ENCODE data around the gene CATSPERE. TPM values are rescaled to one million over a fixed set of nuclear protein-coding genes. Genes with fewer than 3 reads are reported as not detected.

The CATSPERE gene
- total RNA-seq, 4 donors from 2014 or later, result 0.45 to 1.4 (median 0.55) TPM

DNA sequence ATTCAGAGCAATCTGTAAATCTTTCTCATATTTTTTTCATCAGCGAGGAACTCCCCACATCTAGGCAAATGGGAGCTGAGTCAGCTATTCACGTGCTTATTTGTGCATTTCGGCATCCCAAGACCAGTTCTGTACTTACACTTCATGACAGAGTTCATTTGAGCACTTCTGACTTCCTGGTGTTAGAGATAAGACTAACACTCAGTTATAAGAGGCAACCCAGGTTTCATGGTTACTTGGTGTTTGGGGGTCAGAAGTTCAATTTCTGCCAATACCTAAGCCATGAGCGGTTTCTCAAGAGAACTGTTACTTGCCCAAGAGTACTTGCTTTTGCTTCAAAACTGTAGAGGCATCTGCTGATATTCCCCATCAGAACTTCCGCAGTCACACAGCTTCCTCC, 167.7 kb downstream of the CATSPERE start:
- H3K36me3 ChIP-seq, result no peaks in the 10 kb centered on the region
- H3K4me1 ChIP-seq, result no peaks in the 10 kb centered on the region
- no peak overlapping the region for H3K27ac ChIP-seq
- H3K27me3 ChIP-seq, result no peaks in the 10 kb centered on the region
- no peaks in the 10 kb centered on the region for H3K9me3 ChIP-seq
- TF ChIP-seq, protein P1, sequence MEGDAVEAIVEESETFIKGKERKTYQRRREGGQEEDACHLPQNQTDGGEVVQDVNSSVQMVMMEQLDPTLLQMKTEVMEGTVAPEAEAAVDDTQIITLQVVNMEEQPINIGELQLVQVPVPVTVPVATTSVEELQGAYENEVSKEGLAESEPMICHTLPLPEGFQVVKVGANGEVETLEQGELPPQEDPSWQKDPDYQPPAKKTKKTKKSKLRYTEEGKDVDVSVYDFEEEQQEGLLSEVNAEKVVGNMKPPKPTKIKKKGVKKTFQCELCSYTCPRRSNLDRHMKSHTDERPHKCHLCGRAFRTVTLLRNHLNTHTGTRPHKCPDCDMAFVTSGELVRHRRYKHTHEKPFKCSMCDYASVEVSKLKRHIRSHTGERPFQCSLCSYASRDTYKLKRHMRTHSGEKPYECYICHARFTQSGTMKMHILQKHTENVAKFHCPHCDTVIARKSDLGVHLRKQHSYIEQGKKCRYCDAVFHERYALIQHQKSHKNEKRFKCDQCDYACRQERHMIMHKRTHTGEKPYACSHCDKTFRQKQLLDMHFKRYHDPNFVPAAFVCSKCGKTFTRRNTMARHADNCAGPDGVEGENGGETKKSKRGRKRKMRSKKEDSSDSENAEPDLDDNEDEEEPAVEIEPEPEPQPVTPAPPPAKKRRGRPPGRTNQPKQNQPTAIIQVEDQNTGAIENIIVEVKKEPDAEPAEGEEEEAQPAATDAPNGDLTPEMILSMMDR (IDR thresholded peaks at IDR 0.05), result no peak
- no peak for TF ChIP-seq POLR2A (IDR thresholded peaks at IDR 0.05)
- no peak for TF ChIP-seq EP300 (IDR thresholded peaks at IDR 0.05)
- TF ChIP-seq POLR2AphosphoS5 (IDR thresholded peaks at IDR 0.05), result no peak
- no peak overlapping the region for H3K4me3 ChIP-seq
- 76% methylated on average over 5 of the region's 5 CpGs for WGBS
- no peak for DNase-seq (ENCODE audit: low spot score in 2 of 2)

DNA sequence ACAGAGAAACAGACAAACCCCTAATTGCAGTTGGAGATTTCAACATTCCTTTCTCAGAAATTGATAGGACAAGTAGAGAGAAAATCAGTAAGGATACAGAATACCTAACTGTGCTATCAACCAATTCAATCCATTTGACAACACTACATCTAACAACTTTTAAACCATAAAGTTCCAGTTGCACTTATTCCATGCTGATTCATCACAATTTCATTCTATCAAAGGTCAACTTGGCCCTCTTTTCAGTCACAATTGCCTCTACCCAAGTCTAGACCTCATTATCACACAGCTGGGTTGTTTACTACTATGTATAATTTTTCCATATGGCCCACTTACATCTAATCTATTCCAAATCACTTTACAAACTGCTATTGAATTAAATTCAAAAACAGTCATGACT, 172.1 kb downstream of the CATSPERE start:
- H3K36me3 ChIP-seq, result no peaks in the 10 kb centered on the region
- TF ChIP-seq POLR2A (IDR thresholded peaks at IDR 0.05) (no peak), POLR2AphosphoS5 (IDR thresholded peaks at IDR 0.05) (no peak), EP300 (IDR thresholded peaks at IDR 0.05) (no peak)
- TF ChIP-seq, protein P1 (IDR thresholded peaks at IDR 0.05), result no peak
- no peaks in the 10 kb centered on the region for H3K9me3 ChIP-seq
- no peak overlapping the region for H3K4me3 ChIP-seq
- no peaks in the 10 kb centered on the region for H3K27me3 ChIP-seq
- H3K27ac ChIP-seq, result no peak overlapping the region
- DNase-seq (ENCODE audit: low spot score in 2 of 2), result no peak
- H3K4me1 ChIP-seq, result no peaks in the 10 kb centered on the region

DNA sequence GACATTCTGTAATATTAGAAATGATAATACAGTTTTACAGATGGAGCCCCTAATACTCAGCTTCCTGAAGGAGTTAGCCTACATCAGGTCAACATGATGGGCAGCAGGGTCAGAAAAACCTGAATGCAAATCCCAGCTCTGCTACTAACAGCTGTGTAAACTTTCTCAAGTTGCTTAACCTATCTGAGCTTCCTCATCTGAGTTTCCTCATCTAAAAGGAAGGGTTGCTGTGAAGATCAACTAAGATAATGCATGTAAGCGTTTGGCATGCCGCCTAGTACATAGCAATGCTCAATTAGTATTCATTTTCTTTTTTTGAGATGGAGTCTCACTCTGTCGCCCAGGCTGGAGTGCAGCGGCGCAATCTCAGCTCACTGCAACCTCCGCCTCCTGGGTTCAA, 173.5 kb downstream of the CATSPERE start:
- TF ChIP-seq, protein P1 (IDR thresholded peaks at IDR 0.05), result no peak
- TF ChIP-seq EP300 (IDR thresholded peaks at IDR 0.05) (no peak), POLR2A (IDR thresholded peaks at IDR 0.05) (no peak), POLR2AphosphoS5 (IDR thresholded peaks at IDR 0.05) (no peak)
- H3K4me1 ChIP-seq, result no peaks in the 10 kb centered on the region
- no peak overlapping the region for H3K4me3 ChIP-seq
- no peak overlapping the region for H3K27ac ChIP-seq
- DNase-seq (ENCODE audit: low spot score in 2 of 2), result no peak
- no peaks in the 10 kb centered on the region for H3K9me3 ChIP-seq
- no peaks in the 10 kb centered on the region for H3K36me3 ChIP-seq
- no peaks in the 10 kb centered on the region for H3K27me3 ChIP-seq
- WGBS, result 91% methylated on average over 6 of the region's 6 CpGs

DNA sequence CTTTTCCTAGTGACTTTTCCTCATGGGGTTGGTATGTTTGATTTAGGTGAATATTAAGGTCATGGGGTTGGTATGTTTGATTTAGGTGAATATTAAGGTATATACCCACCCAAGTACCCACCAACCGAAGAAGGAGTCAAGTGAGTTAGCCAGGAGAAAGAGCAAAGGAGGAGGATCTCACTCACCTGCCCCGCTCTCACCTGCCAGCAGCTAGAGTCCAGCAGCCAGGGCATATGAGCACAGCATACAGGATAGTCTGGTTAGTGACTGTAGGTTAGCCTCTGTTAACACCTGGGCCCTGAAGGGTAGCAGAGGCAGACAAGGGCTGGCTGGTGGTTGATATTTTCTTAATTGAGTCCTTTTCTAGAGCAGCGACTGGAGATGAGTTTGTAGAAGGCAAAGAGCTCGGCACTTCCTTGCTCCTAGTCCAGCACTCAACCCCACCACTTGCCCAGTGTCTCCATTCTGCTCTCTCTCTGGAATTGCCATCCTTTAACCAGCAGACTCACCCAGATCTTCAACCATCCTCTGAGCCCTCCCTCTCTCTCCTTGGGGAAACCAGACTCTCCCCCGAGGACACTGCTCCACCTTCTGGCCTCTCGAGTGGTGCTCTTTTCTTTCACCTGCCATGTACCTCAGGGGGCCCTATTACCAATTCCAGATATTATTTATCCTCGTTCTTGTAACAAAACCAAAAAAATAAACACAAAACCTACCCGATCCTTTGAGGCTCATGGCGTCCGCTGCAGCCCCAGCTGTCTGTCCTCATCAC, 175.6 kb downstream of the CATSPERE start:
- TF ChIP-seq POLR2AphosphoS5 (IDR thresholded peaks at IDR 0.05), result no peak
- no peak for TF ChIP-seq POLR2A (IDR thresholded peaks at IDR 0.05)
- TF ChIP-seq, protein P1 (IDR thresholded peaks at IDR 0.05), result no peak
- TF ChIP-seq EP300 (IDR thresholded peaks at IDR 0.05), result no peak
- Histone ChIP-seq H3K27ac (no peak overlapping the region), H3K36me3 (no peaks in the 10 kb centered on the region), H3K9me3 (no peaks in the 10 kb centered on the region), H3K27me3 (no peaks in the 10 kb centered on the region), H3K4me1 (no peaks in the 10 kb centered on the region), H3K4me3 (no peak overlapping the region)
- no peak for DNase-seq (ENCODE audit: low spot score in 2 of 2)
- WGBS, result 90% methylated on average over 10 of the region's 10 CpGs

DNA sequence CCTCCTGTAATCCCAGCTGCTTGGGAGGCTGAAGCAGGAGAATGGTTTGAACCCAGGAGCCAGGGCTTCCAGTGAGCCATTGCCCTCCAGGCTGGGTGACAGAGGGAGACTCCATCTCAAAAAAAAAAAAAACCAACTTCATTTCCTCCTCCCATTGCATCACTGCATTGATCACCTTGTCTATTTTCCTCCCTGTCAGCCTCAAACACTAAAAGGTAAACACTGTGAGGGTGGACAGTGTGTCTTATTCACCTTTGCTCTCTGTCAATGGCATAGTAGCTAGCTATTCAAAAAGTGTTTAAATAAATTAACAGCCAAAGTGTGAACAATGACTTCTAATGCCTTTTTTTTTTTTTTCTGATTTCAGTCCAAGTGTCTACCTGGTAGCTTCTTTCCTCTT, 178.5 kb downstream of the CATSPERE start:
- no peaks in the 10 kb centered on the region for H3K36me3 ChIP-seq
- no peak overlapping the region for H3K27ac ChIP-seq
- H3K4me3 ChIP-seq, result no peak overlapping the region
- DNase-seq (ENCODE audit: low spot score in 2 of 2), result no peak
- H3K27me3 ChIP-seq, result no peaks in the 10 kb centered on the region
- TF ChIP-seq EP300 (IDR thresholded peaks at IDR 0.05) (no peak), POLR2A (IDR thresholded peaks at IDR 0.05) (no peak), POLR2AphosphoS5 (IDR thresholded peaks at IDR 0.05) (no peak)
- TF ChIP-seq, protein P1 (IDR thresholded peaks at IDR 0.05), result no peak
- no peaks in the 10 kb centered on the region for H3K9me3 ChIP-seq
- H3K4me1 ChIP-seq, result no peaks in the 10 kb centered on the region
